Spleen (tissue), 11 donors: Measurements from ENCODE around the gene GRB10. TPM values are rescaled to one million over a fixed set of nuclear protein-coding genes. Genes with fewer than 3 reads are reported as not detected.

ENCODE experiments used
- DNase-seq: peaks from one replicate; pipeline ENCODE4 v3.0.0-alpha.2; 2020
- H3K27ac ChIP-seq, 8 donors: fragments of 200-600 bp; sonication (generic) in 7 of 8; 1 replicate in 4 of 8; 2 replicates in 4 of 8; pipeline versions ENCODE4 v1.5.0 to v1.8.0; 2016 to 2021; ENCODE audit warnings: inconsistent platforms in 4 of 8, mild to moderate bottlenecking in 4 of 8, moderate library complexity in 1 of 8
- H3K27me3 ChIP-seq, 7 donors: fragments of 200-600 bp; sonication (generic) in 6 of 7; replicated peaks in 1 of 7; 1 replicate in 4 of 7; 2 replicates in 3 of 7; pipeline versions ENCODE4 v1.5.0 to v1.8.0; 2016 to 2021; ENCODE audit warnings: inconsistent platforms in 3 of 7, mild to moderate bottlenecking in 1 of 7
- H3K36me3 ChIP-seq, 6 donors: fragments of 200-600 bp; sonication (generic) in 5 of 6; 1 replicate in 4 of 6; 2 replicates in 2 of 6; pipeline versions ENCODE4 v1.5.0 to v1.8.0; 2016 to 2021; ENCODE audit warnings: inconsistent platforms in 2 of 6
- H3K4me1 ChIP-seq, 6 donors: fragments of 200-600 bp; sonication (generic) in 5 of 6; 1 replicate in 3 of 6; 2 replicates in 3 of 6; pipeline versions ENCODE4 v1.5.0 to v1.8.0; 2016 to 2021; ENCODE audit warnings: inconsistent platforms in 3 of 6
- H3K4me3 ChIP-seq, 8 donors: fragments of 200-600 bp; sonication (generic) in 7 of 8; 1 replicate in 4 of 8; 2 replicates in 4 of 8; pipeline versions ENCODE4 v1.5.0 to v1.8.0; 2016 to 2021; ENCODE audit warnings: inconsistent platforms in 4 of 8, mild to moderate bottlenecking in 4 of 8, moderate library complexity in 2 of 8
- H3K9me3 ChIP-seq, 8 donors: fragments of 200-600 bp; sonication (generic) in 7 of 8; 1 replicate in 4 of 8; 2 replicates in 4 of 8; pipeline versions ENCODE4 v1.5.0 to v1.8.0; 2016 to 2021; ENCODE audit warnings: inconsistent platforms in 4 of 8
- CTCF ChIP-seq, 11 experiments: fragments of 200-600 bp in 7 of 11; fragments of 450-650 bp in 4 of 11; sonication (generic) in 4 of 11; IDR thresholded peaks in 8 of 11; conservative IDR thresholded peaks in 3 of 11; 1 replicate in 7 of 11; 2 replicates in 4 of 11; pipeline versions ENCODE4 v1.4.0 to v1.8.0; 2016 to 2021; ENCODE audit warnings: antibody characterized with exemption in 11 of 11, inconsistent platforms in 4 of 11, mild to moderate bottlenecking in 1 of 11
- POLR2A ChIP-seq, 3 donors: fragments of 450-650 bp; IDR thresholded peaks; one replicate each; pipeline ENCODE4 v1.5.1; 2017; ENCODE audit warnings: antibody characterized with exemption in 3 of 3, mild to moderate bottlenecking in 1 of 3
- POLR2AphosphoS5 ChIP-seq, 3 donors: sonication (generic); formaldehyde crosslinking; IDR thresholded peaks; one replicate each; pipeline ENCODE4 v1.5.1; 2017; ENCODE audit warnings: antibody characterized with exemption in 3 of 3
- WGBS, 5 donors: extraction: QIAGEN DNeasy Blood & Tissue Kit in 3 of 5; methylation state at CpG; one replicate each; pipeline versions ENCODE4 v1.1.5 to v1.1.7; 2013 to 2018; 5-methylcytosine and 5-hydroxymethylcytosine counted together
- intact Hi-C: fragments of 100-400 bp; cut with DNase I; formaldehyde crosslinking; loops from one replicate; pipeline ENCODE4 v1.15.0; 2023; ENCODE audit warnings: low total_unique reads
- polyA plus RNA-seq, 3 donors: library from polyadenylated mRNA; stranded (reverse); fragments of 200-250 nt; gene quantifications; one replicate each; pipeline ENCODE4 v1.2.1, GENCODE V29; 2013
- total RNA-seq, 7 donors: library from RNA; depleted of rRNA in 3 of 7; stranded (reverse); fragments of >200 nt in 3 of 7; fragmentation: NEBNext Ultra II Directional in 4 of 7; extraction: Animal tissue kit (Norgen Biotek cat#: 25700) in 4 of 7; gene quantifications; one replicate each; pipeline versions ENCODE4 v1.1.0 to v1.2.1, GENCODE V29; 2016 to 2021
- donor health status: healthy with polysubstance abuse.
- donor health status: DM: no; HTN: no; CAD: no; lungs with moderate emphysema.
- donor health status: DM: no; HTN: no; CAD: no.
- donor health status: Bipolar disorder and iron deficiency.
- donor health status: healthy.
- donor health status: DM: no; HTN: no; CAD: no.
- donor health status: DM: yes; HTN: yes; CAD: no.

Gene GRB10
- total and polyA plus RNA-seq, 10 donors, result 11.3 to 159 (median 115) TPM

GRCh38 chr7:50803359-50804337, 21.0 kb upstream of the GRB10 start:
- H3K4me1 ChIP-seq, result peaks cover 0 to 5% (median 0%) of the 10 kb centered on the region in 6 donors
- no peak overlapping the region for H3K27ac ChIP-seq
- no peak for TF ChIP-seq CTCF (IDR thresholded peaks at IDR 0.05 in 8 of 11, conservative IDR thresholded peaks at IDR 0.05 in 3 of 11)
- 84 to 90% (median 86%) methylated on average over 5 of the region's 5 CpGs for WGBS, 5 donors
- no peaks in the 10 kb centered on the region for H3K9me3 ChIP-seq
- H3K27me3 ChIP-seq, result peaks cover 0 to 7% (median 0%) of the 10 kb centered on the region in 7 donors
- H3K4me3 ChIP-seq, result no peak overlapping the region
- H3K36me3 ChIP-seq, result no peaks in the 10 kb centered on the region
- DNase-seq, result no peak
- intact Hi-C loops, result no loop called here

- intact Hi-C loops, result no loop called here
Observed at GRCh38 chr7:50801907-50802306, 19.2 kb upstream of the GRB10 start.

GRCh38 chr7:50799873-50800272, 17.2 kb upstream of the GRB10 start:
- DNase-seq, result no peak
- TF ChIP-seq CTCF (IDR thresholded peaks at IDR 0.05 in 8 of 11, conservative IDR thresholded peaks at IDR 0.05 in 3 of 11) (no peak), POLR2AphosphoS5 (IDR thresholded peaks at IDR 0.05) (peak in 1 of 3 donors; percentile 66), POLR2A (IDR thresholded peaks at IDR 0.05) (no peak)
- intact Hi-C loops, result no loop called here
- 67 to 82% (median 81%) methylated on average over 8 of the region's 8 CpGs for WGBS, 5 donors
- peaks cover 0 to 4% (median 0%) of the 10 kb centered on the region in 8 donors for H3K9me3 ChIP-seq
- no peak overlapping the region for H3K4me3 ChIP-seq
- H3K27me3 ChIP-seq, result peaks cover 0 to 12% (median 0%) of the 10 kb centered on the region in 7 donors
- H3K27ac ChIP-seq, result peak overlapping the region in 1 of 8 donors; percentile 16
- H3K36me3 ChIP-seq, result no peaks in the 10 kb centered on the region
- H3K4me1 ChIP-seq, result peaks cover 0 to 5% (median 0%) of the 10 kb centered on the region in 6 donors

More at GRCh38 chr7:50801907-50802306, 19.2 kb upstream of the GRB10 start:
- H3K27me3 ChIP-seq, result peaks cover 0 to 7% (median 0%) of the 10 kb centered on the region in 7 donors
- TF ChIP-seq POLR2A (IDR thresholded peaks at IDR 0.05) (no peak), POLR2AphosphoS5 (IDR thresholded peaks at IDR 0.05) (no peak), CTCF (IDR thresholded peaks at IDR 0.05 in 8 of 11, conservative IDR thresholded peaks at IDR 0.05 in 3 of 11) (no peak)
- no peak overlapping the region for H3K27ac ChIP-seq
- 70 to 96% (median 81%) methylated on average over 1 of the region's 1 CpG for WGBS, 5 donors
- no peaks in the 10 kb centered on the region for H3K36me3 ChIP-seq
- H3K4me3 ChIP-seq, result no peak overlapping the region
- peaks cover 0 to 5% (median 0%) of the 10 kb centered on the region in 6 donors for H3K4me1 ChIP-seq
- no peak for DNase-seq
- peaks cover 0 to 4% (median 0%) of the 10 kb centered on the region in 8 donors for H3K9me3 ChIP-seq

- Histone ChIP-seq H3K4me1 (peaks cover 0 to 11% (median 2%) of the 10 kb centered on the region in 6 donors), H3K4me3 (no peak overlapping the region), H3K27me3 (peaks cover 0 to 30% (median 0%) of the 10 kb centered on the region in 7 donors), H3K27ac (no peak overlapping the region), H3K9me3 (peaks cover 0 to 4% (median 0%) of the 10 kb centered on the region in 8 donors), H3K36me3 (no peaks in the 10 kb centered on the region)
- no peak for DNase-seq
- whole genome bisulfite sequencing, 5 donors, result 83 to 92% (median 89%) methylated on average over 2 of the region's 2 CpGs
- intact Hi-C loops, result no loop called here
- TF ChIP-seq POLR2AphosphoS5 (IDR thresholded peaks at IDR 0.05), result no peak
- TF ChIP-seq POLR2A (IDR thresholded peaks at IDR 0.05), result no peak
- TF ChIP-seq CTCF (IDR thresholded peaks at IDR 0.05 in 8 of 11, conservative IDR thresholded peaks at IDR 0.05 in 3 of 11), result no peak
Observed at GRCh38 chr7:50798126-50798525, 15.4 kb upstream of the GRB10 start.
